Fibroblast of lung (primary cell): ENCODE data around the gene FETUB.

Experiments used
- CTCF ChIP-seq, 2 donors: IDR thresholded peaks in 1 of 2; conservative IDR thresholded peaks in 1 of 2; 1 replicate in 1 of 2; 2 replicates in 1 of 2; pipeline ENCODE4 v1.5.1; 2011 to 2012; ENCODE audit warnings: low read length in 2 of 2, control low read depth in 1 of 2, inconsistent platforms in 1 of 2, low read depth in 1 of 2, mild to moderate bottlenecking in 1 of 2
- EZH2 ChIP-seq: IDR thresholded peaks from 2 replicates; pipeline ENCODE4 v1.5.1; 2012; ENCODE audit warnings: low read length, control low read depth, mild to moderate bottlenecking; ENCODE audit errors: missing control alignments

- TF ChIP-seq CTCF (conservative IDR thresholded peaks at IDR 0.05 in 1 of 2, IDR thresholded peaks at IDR 0.05 in 1 of 2; ENCODE audit: low read depth in 1 of 2, low read length in 2 of 2) (no peak), EZH2 (no peak)
Observed at GRCh38 chr3:186664506-186664905, 24.3 kb downstream of the FETUB start.
